Measurements from ENCODE around the gene TRH. TPM values are rescaled to one million over a fixed set of nuclear protein-coding genes. Genes with fewer than 3 reads are reported as not detected.

TRH gene
- total RNA-seq, 4 donors from 2014 or later = 0.30 TPM; not detected in 3

- H3K4me1 ChIP-seq = no peaks in the 10 kb centered on the region
- 83% methylated on average over 1 of the region's 2 CpGs; no CpG with 5 or more reads in 1 of the 2 donors for WGBS, 2 donors (ENCODE audit: low coverage in 1 of 2)
- H3K36me3 ChIP-seq = no peaks in the 10 kb centered on the region
- no peak overlapping the region for H3K4me3 ChIP-seq
- TF ChIP-seq POLR2AphosphoS5 (IDR thresholded peaks at IDR 0.05) (no peak), EP300 (IDR thresholded peaks at IDR 0.05) (no peak), POLR2A (IDR thresholded peaks at IDR 0.05) (no peak)
- TF ChIP-seq, protein P1, sequence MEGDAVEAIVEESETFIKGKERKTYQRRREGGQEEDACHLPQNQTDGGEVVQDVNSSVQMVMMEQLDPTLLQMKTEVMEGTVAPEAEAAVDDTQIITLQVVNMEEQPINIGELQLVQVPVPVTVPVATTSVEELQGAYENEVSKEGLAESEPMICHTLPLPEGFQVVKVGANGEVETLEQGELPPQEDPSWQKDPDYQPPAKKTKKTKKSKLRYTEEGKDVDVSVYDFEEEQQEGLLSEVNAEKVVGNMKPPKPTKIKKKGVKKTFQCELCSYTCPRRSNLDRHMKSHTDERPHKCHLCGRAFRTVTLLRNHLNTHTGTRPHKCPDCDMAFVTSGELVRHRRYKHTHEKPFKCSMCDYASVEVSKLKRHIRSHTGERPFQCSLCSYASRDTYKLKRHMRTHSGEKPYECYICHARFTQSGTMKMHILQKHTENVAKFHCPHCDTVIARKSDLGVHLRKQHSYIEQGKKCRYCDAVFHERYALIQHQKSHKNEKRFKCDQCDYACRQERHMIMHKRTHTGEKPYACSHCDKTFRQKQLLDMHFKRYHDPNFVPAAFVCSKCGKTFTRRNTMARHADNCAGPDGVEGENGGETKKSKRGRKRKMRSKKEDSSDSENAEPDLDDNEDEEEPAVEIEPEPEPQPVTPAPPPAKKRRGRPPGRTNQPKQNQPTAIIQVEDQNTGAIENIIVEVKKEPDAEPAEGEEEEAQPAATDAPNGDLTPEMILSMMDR (IDR thresholded peaks at IDR 0.05) = no peak
- ATAC-seq = no peak
- H3K9me3 ChIP-seq = no peaks in the 10 kb centered on the region
- peaks cover 32% of the 10 kb centered on the region for H3K27me3 ChIP-seq
- no peak overlapping the region for H3K27ac ChIP-seq
These were observed 9.6 kb downstream of the TRH start for GRCh38 chr3:129984125-129984524.

- Histone ChIP-seq H3K27me3 (peaks cover 22% of the 10 kb centered on the region), H3K4me3 (no peak overlapping the region), H3K36me3 (no peaks in the 10 kb centered on the region), H3K9me3 (no peaks in the 10 kb centered on the region), H3K27ac (no peak overlapping the region), H3K4me1 (no peaks in the 10 kb centered on the region)
- TF ChIP-seq EP300 (IDR thresholded peaks at IDR 0.05) (no peak), POLR2A (IDR thresholded peaks at IDR 0.05) (no peak), POLR2AphosphoS5 (IDR thresholded peaks at IDR 0.05) (no peak)
- TF ChIP-seq, protein P1 (IDR thresholded peaks at IDR 0.05) = no peak
- WGBS, 2 donors (ENCODE audit: low coverage in 1 of 2) = 89 to 100% methylated on average over 1 to 5 of the region's 14 CpGs
- ATAC-seq = no peak
These were observed 10.6 kb downstream of the TRH start for GRCh38 chr3:129985113-129985512.

GRCh38 chr3:129988429-129988828 lies 13.9 kb downstream of the TRH start:
- WGBS, 2 donors (ENCODE audit: low coverage in 1 of 2) = 61 to 86% methylated on average over 4 to 10 of the region's 10 CpGs

DNA sequence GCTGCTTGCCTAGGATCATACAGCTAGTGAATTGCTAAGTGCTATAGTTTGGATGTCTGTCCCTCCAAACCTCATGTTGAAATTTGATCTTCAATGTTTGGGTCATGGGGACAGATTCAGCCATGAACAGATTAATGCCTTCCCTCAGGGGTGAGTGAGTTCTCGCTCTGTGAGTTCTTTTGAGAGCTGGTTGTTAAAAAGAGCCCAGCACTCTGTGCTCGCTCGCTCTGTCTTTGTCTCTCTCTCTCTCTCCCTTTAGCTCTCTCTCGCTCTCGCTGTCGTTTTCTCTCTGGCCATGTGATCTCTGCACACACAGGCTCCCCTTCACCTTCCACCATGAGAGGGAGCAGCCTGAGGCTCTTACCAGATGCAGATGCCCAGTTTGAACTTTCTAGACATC lies 14.9 kb downstream of the TRH start:
- Histone ChIP-seq H3K27ac (no peak overlapping the region), H3K9me3 (peaks cover 0 to 6% (median 0%) of the 10 kb centered on the region in 3 donors), H3K4me3 (no peak overlapping the region), H3K4me1 (no peaks in the 10 kb centered on the region), H3K27me3 (peaks cover 15% of the 10 kb centered on the region), H3K36me3 (no peaks in the 10 kb centered on the region)
- no peak for ATAC-seq
- WGBS, 2 donors (ENCODE audit: low coverage in 1 of 2) = 57 to 60% methylated on average over 1 to 6 of the region's 6 CpGs
- TF ChIP-seq EP300 (IDR thresholded peaks at IDR 0.05) = no peak
- TF ChIP-seq, protein P1 (IDR thresholded peaks at IDR 0.05) = no peak
- TF ChIP-seq POLR2A (IDR thresholded peaks at IDR 0.05) = no peak
- TF ChIP-seq POLR2AphosphoS5 (IDR thresholded peaks at IDR 0.05) = no peak

More at GRCh38 chr3:129988429-129988828, 13.9 kb downstream of the TRH start:
- peaks cover 15% of the 10 kb centered on the region for H3K27me3 ChIP-seq
- H3K9me3 ChIP-seq = peaks cover 0 to 6% (median 0%) of the 10 kb centered on the region in 3 donors
- ATAC-seq = no peak
- no peak overlapping the region for H3K4me3 ChIP-seq
- no peaks in the 10 kb centered on the region for H3K4me1 ChIP-seq
- H3K27ac ChIP-seq = no peak overlapping the region
- TF ChIP-seq EP300 (IDR thresholded peaks at IDR 0.05) (no peak), POLR2AphosphoS5 (IDR thresholded peaks at IDR 0.05) (no peak), POLR2A (IDR thresholded peaks at IDR 0.05) (no peak)
- TF ChIP-seq, protein P1 (IDR thresholded peaks at IDR 0.05) = no peak
- H3K36me3 ChIP-seq = no peaks in the 10 kb centered on the region

GRCh38 chr3:129992781-129993180 lies 18.3 kb downstream of the TRH start:
- Histone ChIP-seq H3K27me3 (peaks cover 19% of the 10 kb centered on the region), H3K36me3 (no peaks in the 10 kb centered on the region), H3K4me1 (no peaks in the 10 kb centered on the region), H3K4me3 (no peak overlapping the region), H3K9me3 (peaks cover 0 to 6% (median 0%) of the 10 kb centered on the region in 3 donors), H3K27ac (no peak overlapping the region)
- no peak for ATAC-seq
- TF ChIP-seq, protein P1 (IDR thresholded peaks at IDR 0.05) = peak in 1 of 4 experiments; percentile 13
- TF ChIP-seq EP300 (IDR thresholded peaks at IDR 0.05) (no peak), POLR2A (IDR thresholded peaks at IDR 0.05) (no peak), POLR2AphosphoS5 (IDR thresholded peaks at IDR 0.05) (no peak)
- WGBS, 2 donors (ENCODE audit: low coverage in 1 of 2) = no CpG with 5 or more reads among the region's 3 CpGs
